Lower leg skin (tissue), 4 donors: Measurements from ENCODE around the gene FARS2. TPM values are rescaled to one million over a fixed set of nuclear protein-coding genes. Genes with fewer than 3 reads are reported as not detected.

Source experiments
- DNase-seq, 2 donors: peaks; one replicate each; pipeline ENCODE4 v3.0.0-alpha.2; 2019; ENCODE audit warnings: low spot score in 2 of 2
- H3K4me3 ChIP-seq: fragments of 200-600 bp; sonication (generic); 2 replicates; pipeline ENCODE4 v1.5.1; 2017; ENCODE audit warnings: mild to moderate bottlenecking, low read depth; ENCODE audit not compliant: poor library complexity, severe bottlenecking
- CTCF ChIP-seq, 3 donors: fragments of 450-650 bp; IDR thresholded peaks; one replicate each; pipeline ENCODE4 v1.5.1; 2016; ENCODE audit warnings: antibody characterized with exemption in 3 of 3, mild to moderate bottlenecking in 3 of 3, moderate library complexity in 2 of 3
- POLR2A ChIP-seq, 2 donors: fragments of 450-650 bp; IDR thresholded peaks; one replicate each; pipeline ENCODE4 v1.6.1; 2016 to 2017; ENCODE audit warnings: antibody characterized with exemption in 2 of 2, mild to moderate bottlenecking in 1 of 2, moderate library complexity in 1 of 2
- WGBS, 2 donors: methylation state at CpG; one replicate each; pipeline ENCODE4 v1.1.5; 2018; 5-methylcytosine and 5-hydroxymethylcytosine counted together
- intact Hi-C: fragments of 100-400 bp; cut with DNase I; formaldehyde crosslinking; loops from one replicate; pipeline ENCODE4 v1.15.0; 2023; ENCODE audit warnings: low total_unique reads
- total RNA-seq, 4 donors: library from RNA; depleted of rRNA; stranded (reverse); fragments of >200 nt; gene quantifications; one replicate each; pipeline ENCODE4 v1.1.0, GENCODE V29; 2016

FARS2 gene
- total RNA-seq, 4 donors from 2014 or later: 7.0 to 14.7 (median 11.1) TPM

- intact Hi-C loops: no loop called here
- WGBS, 2 donors: 92 to 100% methylated on average over 6 of the region's 6 CpGs
Measured at GRCh38 chr6:5781019-5781418, 519.7 kb downstream of the FARS2 start.

GRCh38 chr6:5781966-5782556 lies 520.7 kb downstream of the FARS2 start:
- TF ChIP-seq POLR2A (IDR thresholded peaks at IDR 0.05) (no peak), CTCF (IDR thresholded peaks at IDR 0.05) (no peak)
- 88 to 90% methylated on average over 17 of the region's 17 CpGs for WGBS, 2 donors
- peak in 1 of 2 donors; percentile 45 for DNase-seq
- no peak overlapping the region for H3K4me3 ChIP-seq
- intact Hi-C loops: no loop called here

More at GRCh38 chr6:5781019-5781418, 519.7 kb downstream of the FARS2 start:
- H3K4me3 ChIP-seq: no peak overlapping the region
- DNase-seq: peak in 1 of 2 donors; percentile 58
- TF ChIP-seq CTCF (IDR thresholded peaks at IDR 0.05): no peak
- TF ChIP-seq POLR2A (IDR thresholded peaks at IDR 0.05): no peak

- H3K4me3 ChIP-seq: no peak overlapping the region
- peak in 1 of 2 donors; percentile 61 for DNase-seq
- 48 to 66% methylated on average over 26 of the region's 26 CpGs for WGBS, 2 donors
- TF ChIP-seq CTCF (IDR thresholded peaks at IDR 0.05): no peak
- TF ChIP-seq POLR2A (IDR thresholded peaks at IDR 0.05): no peak
- intact Hi-C loops: no loop called here
Measured at GRCh38 chr6:5782783-5783547, 521.7 kb downstream of the FARS2 start.

- TF ChIP-seq POLR2A (IDR thresholded peaks at IDR 0.05): no peak
- no peak for TF ChIP-seq CTCF (IDR thresholded peaks at IDR 0.05)
- DNase-seq: peak in 1 of 2 donors; percentile 74
- H3K4me3 ChIP-seq: no peak overlapping the region
- intact Hi-C loops: no loop called here
- 90 to 92% methylated on average over 19 of the region's 19 CpGs for WGBS, 2 donors
Measured at GRCh38 chr6:5783584-5784089, 522.3 kb downstream of the FARS2 start.

GRCh38 chr6:5785249-5785648 lies 523.9 kb downstream of the FARS2 start:
- no peak overlapping the region for H3K4me3 ChIP-seq
- peak in 1 of 2 donors; percentile 42 for DNase-seq
- intact Hi-C loops: no loop called here
- WGBS, 2 donors: 74 to 81% methylated on average over 8 of the region's 8 CpGs
- TF ChIP-seq POLR2A (IDR thresholded peaks at IDR 0.05) (no peak), CTCF (IDR thresholded peaks at IDR 0.05) (no peak)
